ENCODE measurements around the gene ZNF317.

DNA sequence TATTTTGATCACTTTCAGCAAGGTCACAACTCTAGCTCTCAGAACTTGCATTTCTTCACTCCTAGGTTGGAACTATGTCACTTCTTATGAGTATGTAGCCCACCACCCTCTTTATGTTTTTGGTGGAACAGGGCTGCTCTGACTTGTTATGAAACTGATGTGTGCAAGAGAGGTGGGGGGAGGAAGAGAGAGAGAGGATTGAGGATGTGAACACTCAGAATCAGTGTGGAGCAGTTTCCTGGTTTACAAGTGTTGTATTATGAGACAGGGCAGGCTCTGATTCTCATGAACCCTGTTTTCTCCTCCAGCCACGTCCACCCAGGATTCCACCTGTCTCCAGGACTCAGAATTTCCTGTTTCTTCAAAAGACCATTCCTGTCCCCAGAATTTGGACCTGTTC, 16.1 kb downstream of the ZNF317 start:
- TF ChIP-seq, protein P1, sequence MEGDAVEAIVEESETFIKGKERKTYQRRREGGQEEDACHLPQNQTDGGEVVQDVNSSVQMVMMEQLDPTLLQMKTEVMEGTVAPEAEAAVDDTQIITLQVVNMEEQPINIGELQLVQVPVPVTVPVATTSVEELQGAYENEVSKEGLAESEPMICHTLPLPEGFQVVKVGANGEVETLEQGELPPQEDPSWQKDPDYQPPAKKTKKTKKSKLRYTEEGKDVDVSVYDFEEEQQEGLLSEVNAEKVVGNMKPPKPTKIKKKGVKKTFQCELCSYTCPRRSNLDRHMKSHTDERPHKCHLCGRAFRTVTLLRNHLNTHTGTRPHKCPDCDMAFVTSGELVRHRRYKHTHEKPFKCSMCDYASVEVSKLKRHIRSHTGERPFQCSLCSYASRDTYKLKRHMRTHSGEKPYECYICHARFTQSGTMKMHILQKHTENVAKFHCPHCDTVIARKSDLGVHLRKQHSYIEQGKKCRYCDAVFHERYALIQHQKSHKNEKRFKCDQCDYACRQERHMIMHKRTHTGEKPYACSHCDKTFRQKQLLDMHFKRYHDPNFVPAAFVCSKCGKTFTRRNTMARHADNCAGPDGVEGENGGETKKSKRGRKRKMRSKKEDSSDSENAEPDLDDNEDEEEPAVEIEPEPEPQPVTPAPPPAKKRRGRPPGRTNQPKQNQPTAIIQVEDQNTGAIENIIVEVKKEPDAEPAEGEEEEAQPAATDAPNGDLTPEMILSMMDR (IDR thresholded peaks at IDR 0.05; ENCODE audit: low read length), result no peak
- TF ChIP-seq EZH2 (IDR thresholded peaks at IDR 0.05; ENCODE audit: borderline replicate concordance, low read length), result no peak

Measured in OCI-LY1 (cell line).